HepG2 (cell line): ENCODE measurements around the gene SCN8A. TPM values are rescaled to one million over a fixed set of nuclear protein-coding genes. Genes with fewer than 3 reads are reported as not detected.

Source experiments
- HNRNPK ChIP-seq: fragments of 200-400 bp; formaldehyde crosslinking; IDR thresholded peaks from 2 replicates; pipeline ENCODE4 v1.6.1; 2018; ENCODE audit warnings: low read length, low read depth, moderate library complexity, mild to moderate bottlenecking; ENCODE audit not compliant: poor library complexity, severe bottlenecking
- polyA plus RNA-seq, 8 experiments: library from polyadenylated mRNA; depleted of rRNA in 3 of 8; stranded (reverse) in 7 of 8; unstranded in 1 of 8; fragments of >200 nt; fragmentation: Illumina TruSeq in 4 of 8; extraction: Trizol in 4 of 8; gene quantifications; 2 replicates each; pipeline versions ENCODE4 v1.2.1 to v1.2.3, GENCODE V29; 2011 to 2016; ENCODE audit warnings: low read depth in 4 of 8, missing spikeins in 1 of 8, mixed read lengths in 1 of 8; ENCODE audit not compliant: insufficient read depth in 1 of 8
- total RNA-seq, 5 experiments: library from RNA; depleted of rRNA; stranded (reverse); fragments of >200 nt; fragmentation: Illumina TruSeq; extraction: Trizol; gene quantifications; 2 replicates each; pipeline ENCODE4 v1.2.3, GENCODE V29; 2016; ENCODE audit warnings: low read depth in 1 of 5
- TF ChIP-seq, protein P1 (sequence below): sonication (generic); formaldehyde crosslinking; IDR thresholded peaks from 2 replicates; pipeline ENCODE4 v1.4.0; 2020; ENCODE audit warnings: mild to moderate bottlenecking, missing genetic modification reagents
- TF ChIP-seq, protein P2 (sequence below): sonication (generic); formaldehyde crosslinking; IDR thresholded peaks from 2 replicates; pipeline ENCODE4 v1.9.0; 2021; ENCODE audit warnings: mild to moderate bottlenecking, missing genetic modification reagents

Gene SCN8A
- total and polyA plus RNA-seq, 2 of the 13 experiments (the other 11 are each of a cell fraction or from before 2014, with no cell fraction given): 0.57 to 1.4 TPM

DNA sequence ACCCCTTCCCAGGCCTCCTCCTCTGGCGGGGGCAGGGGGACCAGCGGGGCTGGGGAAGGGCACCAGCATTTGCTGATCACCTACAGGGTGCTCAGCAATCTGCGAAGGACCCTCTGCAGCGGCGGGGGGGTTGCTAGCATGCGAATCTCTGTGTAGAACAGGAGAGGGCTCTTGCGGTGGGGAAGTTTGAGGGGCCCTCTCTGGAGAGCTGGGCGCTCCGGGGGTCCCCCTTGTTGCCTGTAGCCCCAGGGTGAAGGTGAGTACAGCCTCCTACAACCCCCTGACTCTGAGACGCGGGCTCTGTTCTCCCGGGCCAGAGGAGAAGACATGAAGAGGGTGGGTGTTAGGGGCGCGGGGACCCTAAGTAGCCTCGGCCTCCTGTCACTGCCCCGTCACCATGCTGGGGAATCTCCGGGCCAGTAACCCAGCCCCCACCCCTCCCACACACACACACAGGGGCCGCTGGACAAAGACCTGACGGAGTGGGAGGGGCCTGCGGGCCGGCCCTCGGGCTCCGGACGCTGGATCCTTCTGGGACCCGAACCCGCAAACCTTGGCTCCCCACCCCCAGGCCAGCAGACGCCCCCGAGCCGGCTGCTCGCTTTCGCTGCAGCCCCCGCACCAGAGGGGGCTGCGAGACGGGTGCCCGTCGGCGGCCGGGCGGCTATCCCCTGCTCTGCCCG is 256.8 kb downstream of the SCN8A start (continued):
- TF ChIP-seq, protein P1, sequence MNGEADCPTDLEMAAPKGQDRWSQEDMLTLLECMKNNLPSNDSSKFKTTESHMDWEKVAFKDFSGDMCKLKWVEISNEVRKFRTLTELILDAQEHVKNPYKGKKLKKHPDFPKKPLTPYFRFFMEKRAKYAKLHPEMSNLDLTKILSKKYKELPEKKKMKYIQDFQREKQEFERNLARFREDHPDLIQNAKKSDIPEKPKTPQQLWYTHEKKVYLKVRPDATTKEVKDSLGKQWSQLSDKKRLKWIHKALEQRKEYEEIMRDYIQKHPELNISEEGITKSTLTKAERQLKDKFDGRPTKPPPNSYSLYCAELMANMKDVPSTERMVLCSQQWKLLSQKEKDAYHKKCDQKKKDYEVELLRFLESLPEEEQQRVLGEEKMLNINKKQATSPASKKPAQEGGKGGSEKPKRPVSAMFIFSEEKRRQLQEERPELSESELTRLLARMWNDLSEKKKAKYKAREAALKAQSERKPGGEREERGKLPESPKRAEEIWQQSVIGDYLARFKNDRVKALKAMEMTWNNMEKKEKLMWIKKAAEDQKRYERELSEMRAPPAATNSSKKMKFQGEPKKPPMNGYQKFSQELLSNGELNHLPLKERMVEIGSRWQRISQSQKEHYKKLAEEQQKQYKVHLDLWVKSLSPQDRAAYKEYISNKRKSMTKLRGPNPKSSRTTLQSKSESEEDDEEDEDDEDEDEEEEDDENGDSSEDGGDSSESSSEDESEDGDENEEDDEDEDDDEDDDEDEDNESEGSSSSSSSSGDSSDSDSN (CRISPR knock-in tag): no peak
- TF ChIP-seq, protein P2, sequence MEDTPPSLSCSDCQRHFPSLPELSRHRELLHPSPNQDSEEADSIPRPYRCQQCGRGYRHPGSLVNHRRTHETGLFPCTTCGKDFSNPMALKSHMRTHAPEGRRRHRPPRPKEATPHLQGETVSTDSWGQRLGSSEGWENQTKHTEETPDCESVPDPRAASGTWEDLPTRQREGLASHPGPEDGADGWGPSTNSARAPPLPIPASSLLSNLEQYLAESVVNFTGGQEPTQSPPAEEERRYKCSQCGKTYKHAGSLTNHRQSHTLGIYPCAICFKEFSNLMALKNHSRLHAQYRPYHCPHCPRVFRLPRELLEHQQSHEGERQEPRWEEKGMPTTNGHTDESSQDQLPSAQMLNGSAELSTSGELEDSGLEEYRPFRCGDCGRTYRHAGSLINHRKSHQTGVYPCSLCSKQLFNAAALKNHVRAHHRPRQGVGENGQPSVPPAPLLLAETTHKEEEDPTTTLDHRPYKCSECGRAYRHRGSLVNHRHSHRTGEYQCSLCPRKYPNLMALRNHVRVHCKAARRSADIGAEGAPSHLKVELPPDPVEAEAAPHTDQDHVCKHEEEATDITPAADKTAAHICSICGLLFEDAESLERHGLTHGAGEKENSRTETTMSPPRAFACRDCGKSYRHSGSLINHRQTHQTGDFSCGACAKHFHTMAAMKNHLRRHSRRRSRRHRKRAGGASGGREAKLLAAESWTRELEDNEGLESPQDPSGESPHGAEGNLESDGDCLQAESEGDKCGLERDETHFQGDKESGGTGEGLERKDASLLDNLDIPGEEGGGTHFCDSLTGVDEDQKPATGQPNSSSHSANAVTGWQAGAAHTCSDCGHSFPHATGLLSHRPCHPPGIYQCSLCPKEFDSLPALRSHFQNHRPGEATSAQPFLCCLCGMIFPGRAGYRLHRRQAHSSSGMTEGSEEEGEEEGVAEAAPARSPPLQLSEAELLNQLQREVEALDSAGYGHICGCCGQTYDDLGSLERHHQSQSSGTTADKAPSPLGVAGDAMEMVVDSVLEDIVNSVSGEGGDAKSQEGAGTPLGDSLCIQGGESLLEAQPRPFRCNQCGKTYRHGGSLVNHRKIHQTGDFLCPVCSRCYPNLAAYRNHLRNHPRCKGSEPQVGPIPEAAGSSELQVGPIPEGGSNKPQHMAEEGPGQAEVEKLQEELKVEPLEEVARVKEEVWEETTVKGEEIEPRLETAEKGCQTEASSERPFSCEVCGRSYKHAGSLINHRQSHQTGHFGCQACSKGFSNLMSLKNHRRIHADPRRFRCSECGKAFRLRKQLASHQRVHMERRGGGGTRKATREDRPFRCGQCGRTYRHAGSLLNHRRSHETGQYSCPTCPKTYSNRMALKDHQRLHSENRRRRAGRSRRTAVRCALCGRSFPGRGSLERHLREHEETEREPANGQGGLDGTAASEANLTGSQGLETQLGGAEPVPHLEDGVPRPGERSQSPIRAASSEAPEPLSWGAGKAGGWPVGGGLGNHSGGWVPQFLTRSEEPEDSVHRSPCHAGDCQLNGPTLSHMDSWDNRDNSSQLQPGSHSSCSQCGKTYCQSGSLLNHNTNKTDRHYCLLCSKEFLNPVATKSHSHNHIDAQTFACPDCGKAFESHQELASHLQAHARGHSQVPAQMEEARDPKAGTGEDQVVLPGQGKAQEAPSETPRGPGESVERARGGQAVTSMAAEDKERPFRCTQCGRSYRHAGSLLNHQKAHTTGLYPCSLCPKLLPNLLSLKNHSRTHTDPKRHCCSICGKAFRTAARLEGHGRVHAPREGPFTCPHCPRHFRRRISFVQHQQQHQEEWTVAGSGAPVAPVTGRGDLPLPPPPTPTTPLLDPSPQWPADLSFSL (CRISPR knock-in tag): no peak
- TF ChIP-seq HNRNPK: peak; percentile 35
